KBM-7 (cell line): ENCODE results near the gene YTHDC2.

Source experiments
- DNase-seq: peaks from one replicate; pipeline ENCODE4 v3.0.0-alpha.2; 2015
- in situ Hi-C: fragments of 300-500 bp; cut with MboI; formaldehyde crosslinking; loops from 2 replicates; pipeline ENCODE4 v1.14.3; 2020; ENCODE audit warnings: low sequenced_read_pairs, low pct_unique_long_range_greater_than_20kb, mixed read lengths

The YTHDC2 gene

GRCh38 chr5:113512341-113512740, 1.2 kb upstream of the YTHDC2 start:
- in situ Hi-C loops = loop anchor here (25.0 kb wide), 1 partner anchor 175 kb away; no protein-coding TSS in a partner anchor
- DNase-seq = no peak

- DNase-seq = peak; percentile 17
- in situ Hi-C loops = loop anchor here (25.0 kb wide), 1 partner anchor 177 kb away; no protein-coding TSS in a partner anchor
Measured at GRCh38 chr5:113514289-113514635, 768 bp downstream of the YTHDC2 start.

- in situ Hi-C loops = loop anchor here (25.0 kb wide), 1 partner anchor 182 kb away; no protein-coding TSS in a partner anchor
- no peak for DNase-seq
Measured at GRCh38 chr5:113518884-113519283, 5.4 kb downstream of the YTHDC2 start.

DNA sequence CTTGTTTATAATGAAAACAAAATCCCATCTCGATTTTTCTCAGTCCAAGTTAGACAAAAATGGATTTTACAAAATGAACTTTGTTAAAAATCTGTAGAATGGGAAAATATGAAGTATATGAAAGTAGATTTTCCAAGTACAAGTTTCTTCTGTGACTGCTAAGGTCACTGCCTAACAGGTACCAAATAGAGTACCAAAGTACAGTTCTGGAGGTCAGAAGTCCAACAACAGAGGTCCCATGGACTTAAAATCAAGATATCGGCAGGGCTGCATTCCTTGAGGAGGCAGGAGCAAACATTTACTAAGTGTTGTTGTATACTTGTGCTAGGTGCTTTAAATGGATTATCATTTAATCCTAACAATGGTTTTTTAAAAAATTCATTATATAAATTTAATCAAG, 5.9 kb downstream of the YTHDC2 start:
- in situ Hi-C loops = loop anchor here (25.0 kb wide), 1 partner anchor 182 kb away; no protein-coding TSS in a partner anchor
- no peak for DNase-seq

GRCh38 chr5:113520429-113520828, 6.9 kb downstream of the YTHDC2 start:
- no peak for DNase-seq
- in situ Hi-C loops = loop anchor here (25.0 kb wide), 1 partner anchor 183 kb away; no protein-coding TSS in a partner anchor

DNA sequence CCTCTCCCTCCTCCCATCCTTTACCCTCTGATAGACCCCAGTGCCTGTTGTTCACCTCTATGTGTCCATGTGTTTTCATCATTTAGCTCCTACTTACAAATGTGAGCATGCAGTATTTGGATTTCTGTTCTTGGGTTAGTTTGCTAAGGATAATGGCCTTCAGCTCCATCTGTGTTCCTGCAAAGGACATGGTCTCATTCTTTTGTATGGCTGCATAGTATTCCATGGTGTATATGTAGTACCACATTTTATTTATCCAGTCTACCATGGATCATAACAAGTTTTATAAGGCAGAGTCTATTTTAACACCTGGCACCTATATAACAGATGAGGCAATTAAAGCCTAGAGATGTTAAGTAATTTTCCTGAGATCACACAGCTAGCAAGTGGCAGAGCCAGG, 7.4 kb downstream of the YTHDC2 start:
- in situ Hi-C loops = loop anchor here (25.0 kb wide), 1 partner anchor 184 kb away; no protein-coding TSS in a partner anchor
- no peak for DNase-seq

- DNase-seq = no peak
- in situ Hi-C loops = loop anchor here (25.0 kb wide), 1 partner anchor 186 kb away; no protein-coding TSS in a partner anchor
Measured at GRCh38 chr5:113523168-113523567, 9.7 kb downstream of the YTHDC2 start.

DNA sequence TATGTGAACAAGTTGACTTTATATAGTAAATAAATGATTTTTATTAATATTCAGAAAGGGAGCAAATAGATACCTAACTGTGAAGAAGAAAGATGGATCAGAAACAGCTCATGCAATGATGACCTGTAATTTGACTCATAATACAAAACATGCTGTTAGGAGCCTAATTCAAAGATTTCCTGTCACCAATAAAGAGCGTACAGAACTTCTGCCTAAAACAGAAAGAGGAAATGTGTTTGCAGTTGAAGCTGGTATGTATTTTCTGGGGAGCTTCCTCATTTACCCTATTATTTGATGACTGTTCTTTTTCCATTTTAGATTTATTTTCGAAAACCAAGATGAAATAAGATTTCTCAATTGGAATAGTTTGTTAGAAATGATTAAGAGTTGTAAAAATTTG, 11.4 kb downstream of the YTHDC2 start:
- in situ Hi-C loops = loop anchor here (25.0 kb wide), 1 partner anchor 188 kb away; no protein-coding TSS in a partner anchor
- peak; percentile 69 for DNase-seq

- in situ Hi-C loops = no loop called here
- no peak for DNase-seq
Measured at GRCh38 chr5:113526421-113526820, 12.9 kb downstream of the YTHDC2 start.

GRCh38 chr5:113527746-113528145, 14.3 kb downstream of the YTHDC2 start:
- DNase-seq = no peak
- in situ Hi-C loops = no loop called here

GRCh38 chr5:113531481-113532159, 18.1 kb downstream of the YTHDC2 start:
- no peak for DNase-seq
- in situ Hi-C loops = no loop called here

GRCh38 chr5:113538313-113538712, 24.8 kb downstream of the YTHDC2 start:
- in situ Hi-C loops = no loop called here
- no peak for DNase-seq

DNA sequence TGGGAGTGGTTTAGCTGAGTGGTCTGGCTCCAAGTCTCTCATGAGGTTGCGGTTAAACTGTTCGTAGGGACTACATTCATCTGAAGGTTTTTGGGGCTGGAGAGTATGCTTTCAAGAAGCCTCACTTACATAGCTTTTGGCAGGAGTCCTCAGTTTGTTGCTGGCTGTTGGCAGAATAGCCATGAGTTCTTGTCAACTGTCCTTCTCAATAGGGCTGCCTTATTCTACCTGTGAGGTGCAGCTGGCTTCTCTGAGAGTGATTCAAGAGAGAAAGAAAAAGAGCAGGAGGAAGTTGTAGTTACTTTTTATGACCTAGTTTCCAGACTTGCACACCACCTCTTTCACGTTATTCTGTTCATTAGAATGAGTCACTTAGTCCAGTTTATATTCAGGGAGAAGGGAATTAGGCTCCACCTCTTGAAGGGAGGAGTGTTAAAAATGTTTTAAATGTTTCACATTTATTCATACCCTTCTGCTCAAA, 33.2 kb downstream of the YTHDC2 start:
- in situ Hi-C loops = no loop called here
- DNase-seq = no peak

DNA sequence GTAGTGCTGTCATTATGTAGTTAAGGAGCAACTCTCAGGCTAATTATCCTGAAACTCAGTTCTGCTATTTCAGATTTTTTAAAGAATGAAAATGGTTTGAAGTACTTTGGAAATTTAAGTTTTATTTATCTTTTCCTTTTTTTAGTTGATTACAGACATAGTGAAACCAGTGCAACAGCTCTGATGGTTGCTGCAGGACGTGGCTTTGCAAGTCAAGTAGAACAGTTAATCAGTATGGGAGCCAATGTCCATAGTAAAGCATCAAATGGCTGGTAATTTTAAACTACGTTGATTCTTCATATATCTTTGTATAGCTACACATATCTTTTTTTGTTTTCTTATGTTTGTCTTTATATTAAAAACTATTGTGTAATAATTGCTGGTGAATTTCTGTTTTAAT, 34.9 kb downstream of the YTHDC2 start:
- DNase-seq = no peak
- in situ Hi-C loops = no loop called here

DNA sequence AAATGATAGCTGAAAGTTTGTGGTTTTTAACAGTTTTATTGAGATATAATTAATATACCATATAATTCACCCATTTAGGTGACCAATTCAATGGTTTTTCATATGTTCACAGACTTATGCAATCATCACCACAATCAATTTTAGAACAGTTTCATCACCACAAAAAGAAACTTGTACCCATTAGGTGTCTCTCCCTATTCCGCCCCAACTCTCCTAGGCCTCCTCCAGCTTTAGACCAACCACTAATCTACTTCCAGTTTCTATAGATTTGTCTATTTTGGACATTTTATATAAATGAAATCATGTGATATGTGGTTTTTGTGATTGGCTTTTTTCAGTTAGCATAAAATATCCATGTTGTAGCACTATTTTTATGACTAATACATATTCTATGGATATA, 38.6 kb downstream of the YTHDC2 start:
- DNase-seq = no peak
- in situ Hi-C loops = no loop called here

DNA sequence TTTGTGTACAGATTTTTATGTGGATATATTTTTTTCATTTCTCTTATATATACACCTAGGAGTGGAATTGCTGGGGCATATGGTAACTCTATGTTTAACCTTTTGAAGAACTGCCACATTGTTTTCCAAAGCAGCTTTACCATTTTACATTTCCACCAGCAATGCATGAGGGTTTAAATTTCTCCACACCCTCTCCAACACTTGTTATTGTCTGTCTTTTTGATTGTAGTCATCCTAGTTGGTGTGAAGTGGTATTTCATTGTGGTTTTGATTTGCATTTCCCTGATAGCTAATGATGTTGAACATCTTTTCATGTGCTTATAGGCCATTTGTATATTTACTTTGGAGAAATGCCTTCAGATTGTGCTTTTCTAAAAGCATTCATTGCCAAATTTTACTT, 39.1 kb downstream of the YTHDC2 start:
- in situ Hi-C loops = no loop called here
- no peak for DNase-seq

- no peak for DNase-seq
- in situ Hi-C loops = no loop called here
Measured at GRCh38 chr5:113562828-113563400, 49.4 kb downstream of the YTHDC2 start.

GRCh38 chr5:113569396-113569795, 55.9 kb downstream of the YTHDC2 start:
- no peak for DNase-seq
- in situ Hi-C loops = no loop called here

- no peak for DNase-seq
- in situ Hi-C loops = no loop called here
Measured at GRCh38 chr5:113572716-113573115, 59.2 kb downstream of the YTHDC2 start.

DNA sequence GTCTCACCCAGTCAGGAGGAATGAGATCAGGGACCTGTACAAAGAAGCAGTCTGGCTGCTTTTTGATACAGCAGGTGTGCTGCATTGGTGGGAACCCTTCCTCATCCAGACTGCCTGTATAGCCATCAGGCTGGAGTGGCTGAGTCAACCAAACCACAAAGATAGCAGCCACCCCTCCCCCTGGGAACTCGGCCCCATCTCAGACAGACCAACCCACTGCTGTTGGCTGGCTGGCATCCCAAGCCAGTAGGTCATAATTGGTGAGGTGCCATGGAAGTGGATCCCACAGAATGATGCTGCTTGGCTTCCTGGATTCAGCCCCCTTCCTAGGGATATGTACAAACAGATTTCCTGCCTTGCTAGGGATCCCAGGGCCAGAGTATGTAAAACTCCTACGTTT, 60.9 kb downstream of the YTHDC2 start:
- in situ Hi-C loops = no loop called here

More for the DNA sequence above, 60.9 kb downstream of the YTHDC2 start:
- no peak for DNase-seq
